Endometrium (tissue), 2 donors: ENCODE results near the gene FGFBP2.

Experiments used
- FAIRE-seq: peaks from 2 replicates; lab custom pipeline; 2012; peaks lifted over from hg19 to GRCh38; lab: Jason Lieb, UNC
- donor health status: control.
- donor health status: control.

The FGFBP2 gene

GRCh38 chr4:15963001-15963451 is at the start of gene FGFBP2:
Gene FGFBP2 (minus strand): TSS chr4:15963175. CDS start chr4:15963129, 46 bp downstream.
- FAIRE-seq: no peak

GRCh38 chr4:16011173-16011572 is 48.2 kb upstream of the FGFBP2 start:
- FAIRE-seq: no peak

- FAIRE-seq: no peak
These were observed 46.2 kb upstream of the FGFBP2 start for GRCh38 chr4:16009153-16009552.

- no peak for FAIRE-seq
These were observed 44.6 kb upstream of the FGFBP2 start for GRCh38 chr4:16007471-16008095.

- peak; percentile 86 for FAIRE-seq
These were observed 43.9 kb upstream of the FGFBP2 start for GRCh38 chr4:16006771-16007446.

GRCh38 chr4:16005676-16006075 is 42.7 kb upstream of the FGFBP2 start:
- FAIRE-seq: no peak

- peak; percentile 92 for FAIRE-seq
These were observed 38.5 kb upstream of the FGFBP2 start for GRCh38 chr4:16001484-16001858.

GRCh38 chr4:16000708-16001483 is 37.9 kb upstream of the FGFBP2 start:
- no peak for FAIRE-seq

GRCh38 chr4:15996773-15997172 is 33.8 kb upstream of the FGFBP2 start:
- FAIRE-seq: no peak

GRCh38 chr4:15995826-15996225 is 32.9 kb upstream of the FGFBP2 start:
- no peak for FAIRE-seq

GRCh38 chr4:15992167-15992485 is 29.2 kb upstream of the FGFBP2 start:
- FAIRE-seq: no peak

GRCh38 chr4:15990570-15991285 is 27.8 kb upstream of the FGFBP2 start:
- FAIRE-seq: no peak

GRCh38 chr4:15989424-15989823 is 26.4 kb upstream of the FGFBP2 start:
- FAIRE-seq: no peak

GRCh38 chr4:15988222-15988621 is 25.2 kb upstream of the FGFBP2 start:
- FAIRE-seq: no peak

- FAIRE-seq: no peak
These were observed 23.9 kb upstream of the FGFBP2 start for GRCh38 chr4:15986907-15987306.

GRCh38 chr4:15983610-15984009 is 20.6 kb upstream of the FGFBP2 start:
- FAIRE-seq: no peak

GRCh38 chr4:15982842-15983524 is 20.0 kb upstream of the FGFBP2 start:
- no peak for FAIRE-seq

- FAIRE-seq: no peak
These were observed 13.8 kb upstream of the FGFBP2 start for GRCh38 chr4:15976456-15977447.

GRCh38 chr4:15971068-15971801 is 8.3 kb upstream of the FGFBP2 start:
- no peak for FAIRE-seq
